CD4-positive, alpha-beta T cell (primary cell): ENCODE results near the gene RASD1. TPM values are rescaled to one million over a fixed set of nuclear protein-coding genes. Genes with fewer than 3 reads are reported as not detected.

ENCODE experiments used
- ATAC-seq: fragments of 200-7000 bp; cut with Tn5 transposase; one replicate; pipeline ENCODE4 v1.10.0; 2022; ENCODE audit warnings: mild to moderate bottlenecking; ENCODE audit not compliant: poor library complexity
- CTCF ChIA-PET: fragments of 350-600 bp; sonication (Branson Sonifier 250); formaldehyde crosslinking; loops from one replicate; lab custom pipeline; 2021; ENCODE audit warnings: antibody characterized with exemption, inconsistent platforms; lab: Charles Lee
- POLR2A ChIA-PET: fragments of 350-600 bp; sonication (Branson Sonifier 250); formaldehyde crosslinking; loops from one replicate; lab custom pipeline; 2021; ENCODE audit warnings: antibody characterized with exemption, inconsistent platforms; lab: Charles Lee
- DNase-seq, 14 experiments: peaks; one replicate each; pipeline ENCODE4 v3.0.0-alpha.2; 2013 to 2020; ENCODE audit warnings: mixed read lengths in 2 of 14
- H3K27ac ChIP-seq, 2 donors: one replicate each; pipeline versions ENCODE4 v1.5.1 to v1.7.0; 2013; ENCODE audit warnings: low read length in 2 of 2, low read depth in 1 of 2, mild to moderate bottlenecking in 1 of 2
- H3K27me3 ChIP-seq, 2 experiments: 1 replicate in 1 of 2; 2 replicates in 1 of 2; pipeline versions ENCODE4 v1.6.1 to v1.7.0; 2013; ENCODE audit warnings: low read length in 2 of 2, control low read depth in 1 of 2, mild to moderate bottlenecking in 1 of 2, moderate library complexity in 1 of 2; ENCODE audit not compliant: insufficient read depth in 2 of 2, control insufficient read depth in 1 of 2
- H3K36me3 ChIP-seq: one replicate; pipeline ENCODE4 v1.6.1; 2013; ENCODE audit warnings: low read length, control low read depth; ENCODE audit not compliant: insufficient read depth
- H3K4me1 ChIP-seq: one replicate; pipeline ENCODE4 v1.6.1; 2013; ENCODE audit warnings: low read length, control low read depth; ENCODE audit not compliant: insufficient read depth
- H3K4me3 ChIP-seq: one replicate; pipeline ENCODE4 v1.5.1; 2013; ENCODE audit warnings: mild to moderate bottlenecking, low read length, moderate library complexity
- H3K9me3 ChIP-seq, 2 experiments: 1 replicate in 1 of 2; 2 replicates in 1 of 2; pipeline versions ENCODE4 v1.6.1 to v1.7.0; 2013; ENCODE audit warnings: low read length in 2 of 2, mild to moderate bottlenecking in 2 of 2, control low read depth in 1 of 2, moderate library complexity in 1 of 2; ENCODE audit not compliant: control insufficient read depth in 1 of 2, insufficient read depth in 1 of 2
- H3K27ac Mint-ChIP-seq: one replicate; pipeline ENCODE4 v1.8.0; 2020; ENCODE audit warnings: mixed read lengths
- H3K27me3 Mint-ChIP-seq: one replicate; pipeline ENCODE4 v1.8.0; 2021; ENCODE audit warnings: mixed read lengths
- H3K36me3 Mint-ChIP-seq: one replicate; pipeline ENCODE4 v1.8.0; 2021; ENCODE audit warnings: low read depth, mixed read lengths
- H3K4me1 Mint-ChIP-seq: one replicate; pipeline ENCODE4 v1.8.0; 2021; ENCODE audit warnings: low read depth, mixed read lengths
- H3K4me3 Mint-ChIP-seq: one replicate; pipeline ENCODE4 v1.8.0; 2020; ENCODE audit warnings: mild to moderate bottlenecking, mixed read lengths
- H3K9me3 Mint-ChIP-seq: one replicate; pipeline ENCODE4 v1.8.0; 2020; ENCODE audit warnings: mixed read lengths
- intact Hi-C, 2 experiments: fragments of 100-400 bp; cut with DNase I in 1 of 2; cut with micrococcal nuclease in 1 of 2; formaldehyde crosslinking; loops; one replicate each; pipeline versions ENCODE4 v1.15.1 to v1.9.0; 2023 to 2025; cut with DNase I, micrococcal nuclease
- total RNA-seq, 174 experiments: library from RNA in 2 of 174; stranded (reverse) in 2 of 174; gene quantifications; one replicate each; pipeline ENCODE4 v1.2.3 and lab custom pipeline; 2021 to 2026
- TF ChIP-seq, protein P1 (sequence below): fragments of 200-600 bp; IDR thresholded peaks from one replicate; pipeline ENCODE4 v1.8.0; 2022; ENCODE audit warnings: antibody characterized with exemption, mild to moderate bottlenecking

RASD1 gene
- total RNA-seq, 2 experiments from 2014 or later: 1.8 to 2.0 TPM

DNA sequence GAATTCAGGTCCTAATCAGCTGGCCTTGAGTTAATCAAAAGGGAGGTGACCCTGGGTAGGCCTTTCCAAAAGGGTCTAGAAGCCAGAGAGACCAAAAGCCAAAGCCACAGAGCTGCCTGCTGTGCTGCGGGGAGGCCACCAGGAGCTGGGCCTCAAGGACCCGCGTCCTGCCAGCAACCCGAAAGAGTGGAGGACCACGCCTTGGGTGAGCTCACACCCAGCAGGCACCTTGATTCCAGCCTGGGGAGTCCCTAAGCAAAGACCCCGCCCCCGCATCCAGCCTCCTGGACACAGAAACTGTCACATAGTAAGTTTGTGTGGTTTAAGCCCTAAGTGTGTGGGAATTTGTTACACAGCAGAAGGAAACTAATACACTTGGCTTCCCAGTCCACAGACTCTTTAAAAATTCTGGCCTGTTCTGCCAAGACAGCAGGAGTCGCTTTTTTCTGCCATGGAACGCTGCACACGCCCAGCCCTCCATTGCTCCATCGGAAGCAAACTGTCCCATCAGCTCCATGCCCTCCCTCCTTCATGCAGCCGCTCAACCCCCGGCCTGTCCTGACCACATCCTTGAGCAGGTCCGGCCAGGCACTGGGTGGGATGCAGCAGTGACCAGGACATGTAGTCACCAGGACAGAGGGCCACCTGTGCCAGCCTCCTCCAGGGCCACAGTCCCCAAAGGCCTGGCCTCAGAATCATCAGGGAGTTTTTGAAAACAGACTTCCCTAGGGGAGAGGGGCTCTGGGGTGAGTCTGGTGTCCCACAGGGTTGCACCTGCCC lies 20.9 kb upstream of the RASD1 start:
- ChIA-PET CTCF (no interaction called here), POLR2A (no interaction called here)
- TF ChIP-seq, protein P1, sequence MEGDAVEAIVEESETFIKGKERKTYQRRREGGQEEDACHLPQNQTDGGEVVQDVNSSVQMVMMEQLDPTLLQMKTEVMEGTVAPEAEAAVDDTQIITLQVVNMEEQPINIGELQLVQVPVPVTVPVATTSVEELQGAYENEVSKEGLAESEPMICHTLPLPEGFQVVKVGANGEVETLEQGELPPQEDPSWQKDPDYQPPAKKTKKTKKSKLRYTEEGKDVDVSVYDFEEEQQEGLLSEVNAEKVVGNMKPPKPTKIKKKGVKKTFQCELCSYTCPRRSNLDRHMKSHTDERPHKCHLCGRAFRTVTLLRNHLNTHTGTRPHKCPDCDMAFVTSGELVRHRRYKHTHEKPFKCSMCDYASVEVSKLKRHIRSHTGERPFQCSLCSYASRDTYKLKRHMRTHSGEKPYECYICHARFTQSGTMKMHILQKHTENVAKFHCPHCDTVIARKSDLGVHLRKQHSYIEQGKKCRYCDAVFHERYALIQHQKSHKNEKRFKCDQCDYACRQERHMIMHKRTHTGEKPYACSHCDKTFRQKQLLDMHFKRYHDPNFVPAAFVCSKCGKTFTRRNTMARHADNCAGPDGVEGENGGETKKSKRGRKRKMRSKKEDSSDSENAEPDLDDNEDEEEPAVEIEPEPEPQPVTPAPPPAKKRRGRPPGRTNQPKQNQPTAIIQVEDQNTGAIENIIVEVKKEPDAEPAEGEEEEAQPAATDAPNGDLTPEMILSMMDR: no peak
- H3K9me3 ChIP-seq: no peaks in the 10 kb centered on the region
- ATAC-seq (no peak), DNase-seq (no peak)
- no peak overlapping the region for H3K27ac Mint-ChIP-seq
- H3K9me3 Mint-ChIP-seq: no peaks in the 10 kb centered on the region
- no peak overlapping the region for H3K4me3 ChIP-seq
- peaks cover 4% of the 10 kb centered on the region for H3K36me3 ChIP-seq
- no peak overlapping the region for H3K27ac ChIP-seq
- H3K4me1 Mint-ChIP-seq: no peaks in the 10 kb centered on the region
- H3K4me3 Mint-ChIP-seq: no peak overlapping the region
- H3K4me1 ChIP-seq: no peaks in the 10 kb centered on the region
- no peaks in the 10 kb centered on the region for H3K27me3 ChIP-seq
- H3K27me3 Mint-ChIP-seq: no peaks in the 10 kb centered on the region
- intact Hi-C loops: no loop called here
- H3K36me3 Mint-ChIP-seq: no peaks in the 10 kb centered on the region

DNA sequence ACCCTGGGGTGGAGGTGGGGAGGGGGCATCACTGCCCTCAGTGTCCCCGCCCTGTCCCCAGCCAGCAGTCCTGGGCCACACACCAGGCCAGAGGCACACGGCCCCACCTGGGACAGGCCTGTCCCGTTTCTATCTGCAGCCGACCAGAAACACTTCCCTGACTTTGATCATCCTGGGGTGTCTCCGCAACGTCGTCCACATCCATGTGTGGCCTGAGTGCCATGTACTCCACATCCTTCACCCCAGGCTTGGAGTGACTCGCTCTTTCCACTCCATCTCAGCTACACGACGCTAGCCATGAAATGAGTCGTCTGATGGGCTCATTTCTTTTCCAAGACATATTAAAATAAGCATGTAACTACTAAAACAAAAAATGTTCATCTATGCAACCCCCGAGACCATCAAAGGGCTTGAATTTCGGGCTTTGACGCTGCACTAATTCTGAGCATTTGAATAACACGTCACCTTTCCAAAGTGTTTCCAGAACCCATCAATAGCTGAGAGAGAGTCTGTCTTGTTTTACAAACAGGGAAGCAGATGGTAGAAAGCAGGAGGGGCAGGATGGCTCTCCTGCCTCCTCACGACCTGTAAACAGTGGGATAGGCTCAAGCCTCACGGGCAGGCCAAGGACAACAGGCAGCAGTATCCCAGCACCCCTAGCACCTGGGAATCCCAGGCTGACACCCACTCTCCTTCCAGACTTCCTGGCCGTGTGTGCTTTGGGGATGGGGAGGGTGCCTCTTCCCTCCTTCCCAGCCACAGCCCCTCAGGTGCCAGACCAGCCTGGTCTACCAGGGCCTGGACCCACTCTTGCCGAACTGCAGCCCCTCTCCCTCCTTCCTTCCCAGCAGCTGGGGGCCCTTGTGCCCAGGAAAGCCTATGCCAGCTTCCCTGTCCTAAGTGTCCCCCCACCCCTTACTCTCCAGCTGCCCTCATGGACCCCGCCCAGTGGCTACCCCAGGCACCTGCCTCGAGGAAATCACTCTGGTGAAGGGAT lies 20.0 kb upstream of the RASD1 start:
- TF ChIP-seq, protein P1: no peak

DNA sequence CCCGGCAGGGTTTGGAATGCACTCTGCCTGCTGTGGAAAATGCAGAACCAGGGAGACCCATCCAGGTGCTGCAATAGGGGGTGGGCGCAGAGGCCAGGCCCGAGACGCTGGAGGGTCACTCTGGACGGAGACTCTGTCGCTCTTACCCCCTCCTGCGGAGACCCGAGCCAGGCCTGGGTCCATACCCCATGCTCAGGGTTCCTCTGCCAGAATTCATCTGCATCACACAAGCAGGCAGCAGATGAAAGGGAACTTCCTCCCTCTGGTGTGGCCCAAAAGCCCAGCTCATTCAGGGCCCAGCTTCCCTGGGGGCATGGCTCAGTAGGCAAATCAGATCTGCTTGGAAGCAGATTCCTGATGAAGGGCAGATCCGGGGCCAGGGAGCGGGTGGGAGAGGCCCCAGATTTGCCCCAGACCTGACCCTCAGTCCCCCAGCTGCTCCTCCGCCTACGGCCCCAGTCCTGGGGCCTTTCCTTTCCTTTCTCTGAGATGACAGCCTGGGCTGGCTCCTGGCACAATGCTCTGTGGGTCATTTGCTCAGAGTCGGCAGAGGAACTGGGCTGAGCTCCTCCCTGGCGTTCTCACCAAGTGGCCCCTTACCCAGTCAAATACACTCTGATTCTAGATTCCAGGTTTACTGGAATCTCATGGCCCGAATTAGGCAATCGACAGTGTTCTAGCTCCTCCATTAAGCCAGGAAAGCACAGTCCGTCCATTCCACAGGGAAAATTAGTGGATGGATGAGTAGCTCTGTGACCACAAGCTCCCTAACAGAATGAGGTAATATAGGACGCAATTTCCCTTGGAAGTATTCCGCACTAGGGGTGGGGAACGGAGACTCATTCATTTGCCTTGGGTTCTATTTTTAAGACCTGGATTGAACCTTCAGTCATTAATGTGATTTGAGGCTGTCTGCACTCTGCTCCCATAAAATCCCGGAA lies 19.1 kb upstream of the RASD1 start:
- Mint-ChIP-seq H3K27me3 (no peaks in the 10 kb centered on the region), H3K4me3 (no peak overlapping the region), H3K4me1 (no peaks in the 10 kb centered on the region), H3K27ac (no peak overlapping the region), H3K9me3 (no peaks in the 10 kb centered on the region), H3K36me3 (no peaks in the 10 kb centered on the region)
- Histone ChIP-seq H3K36me3 (no peaks in the 10 kb centered on the region), H3K4me1 (peaks cover 5% of the 10 kb centered on the region), H3K4me3 (no peak overlapping the region), H3K27ac (no peak overlapping the region), H3K27me3 (no peaks in the 10 kb centered on the region), H3K9me3 (no peaks in the 10 kb centered on the region)
- intact Hi-C loops: no loop called here
- no peak for DNase-seq
- TF ChIP-seq, protein P1: no peak
- ATAC-seq: no peak
- ChIA-PET CTCF (no interaction called here), POLR2A (no interaction called here)

More for the DNA sequence above, 20.0 kb upstream of the RASD1 start:
- no peaks in the 10 kb centered on the region for H3K9me3 ChIP-seq
- ChIA-PET POLR2A (no interaction called here), CTCF (no interaction called here)
- H3K9me3 Mint-ChIP-seq: no peaks in the 10 kb centered on the region
- ATAC-seq (no peak), DNase-seq (no peak)
- no peaks in the 10 kb centered on the region for H3K4me1 ChIP-seq
- no peak overlapping the region for H3K27ac ChIP-seq
- no peaks in the 10 kb centered on the region for H3K27me3 Mint-ChIP-seq
- no peak overlapping the region for H3K4me3 Mint-ChIP-seq
- H3K27ac Mint-ChIP-seq: no peak overlapping the region
- no peak overlapping the region for H3K4me3 ChIP-seq
- no peaks in the 10 kb centered on the region for H3K27me3 ChIP-seq
- no peaks in the 10 kb centered on the region for H3K4me1 Mint-ChIP-seq
- H3K36me3 Mint-ChIP-seq: no peaks in the 10 kb centered on the region
- intact Hi-C loops: no loop called here
- H3K36me3 ChIP-seq: peaks cover 4% of the 10 kb centered on the region
